ENCODE data around the gene ADTRP.

DNA sequence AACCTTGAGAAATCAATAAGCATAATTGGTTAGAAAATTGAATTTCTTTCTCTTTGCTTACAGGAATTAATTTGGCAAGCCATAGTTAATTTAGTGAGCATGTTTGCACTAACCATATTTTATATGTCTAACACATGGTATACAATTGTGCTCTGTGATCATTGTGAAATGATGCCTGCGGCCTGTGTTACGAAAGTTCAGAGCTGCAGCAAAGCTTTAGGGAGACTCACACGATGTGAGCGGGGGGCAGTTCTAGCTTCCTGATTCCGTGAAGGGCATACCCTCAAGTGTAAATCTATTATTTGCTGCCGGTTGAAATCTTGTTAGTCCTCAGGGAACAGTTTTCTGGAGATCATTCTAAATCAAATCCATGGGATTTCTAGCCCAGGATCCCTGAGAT is 25.5 kb upstream of the ADTRP start:
- TF ChIP-seq CTCF (IDR thresholded peaks at IDR 0.05) = no peak
- TF ChIP-seq POLR2A (IDR thresholded peaks at IDR 0.05) = no peak

Data from lower leg skin (tissue), 3 donors.